ENCODE results near the gene PRSS35.

GRCh38 chr6:83470001-83470400 lies 42.3 kb upstream of the PRSS35 start:
- TF ChIP-seq POLR2A (IDR thresholded peaks at IDR 0.05; ENCODE audit: low read length) (no peak), GATA1 (IDR thresholded peaks at IDR 0.05; ENCODE audit: low read depth, low read length) (no peak)

Data from erythroblast (primary cell).